ENCODE data around the gene SULT1C2. TPM values are rescaled to one million over a fixed set of nuclear protein-coding genes. Genes with fewer than 3 reads are reported as not detected.
A peak's percentile ranks its signal among the peaks of the same experiment; 100 is the strongest.

The SULT1C2 gene
- total RNA-seq, 2 donors from 2014 or later: 5.3 to 6.1 TPM

- no peak for DNase-seq
- H3K27me3 ChIP-seq: no peaks in the 10 kb centered on the region
- H3K36me3 ChIP-seq: no peaks in the 10 kb centered on the region
- intact Hi-C loops (cut with DNase I): no loop called here
- H3K27ac ChIP-seq: no peak overlapping the region
- no peak overlapping the region for H3K4me3 ChIP-seq
- TF ChIP-seq, protein P1, sequence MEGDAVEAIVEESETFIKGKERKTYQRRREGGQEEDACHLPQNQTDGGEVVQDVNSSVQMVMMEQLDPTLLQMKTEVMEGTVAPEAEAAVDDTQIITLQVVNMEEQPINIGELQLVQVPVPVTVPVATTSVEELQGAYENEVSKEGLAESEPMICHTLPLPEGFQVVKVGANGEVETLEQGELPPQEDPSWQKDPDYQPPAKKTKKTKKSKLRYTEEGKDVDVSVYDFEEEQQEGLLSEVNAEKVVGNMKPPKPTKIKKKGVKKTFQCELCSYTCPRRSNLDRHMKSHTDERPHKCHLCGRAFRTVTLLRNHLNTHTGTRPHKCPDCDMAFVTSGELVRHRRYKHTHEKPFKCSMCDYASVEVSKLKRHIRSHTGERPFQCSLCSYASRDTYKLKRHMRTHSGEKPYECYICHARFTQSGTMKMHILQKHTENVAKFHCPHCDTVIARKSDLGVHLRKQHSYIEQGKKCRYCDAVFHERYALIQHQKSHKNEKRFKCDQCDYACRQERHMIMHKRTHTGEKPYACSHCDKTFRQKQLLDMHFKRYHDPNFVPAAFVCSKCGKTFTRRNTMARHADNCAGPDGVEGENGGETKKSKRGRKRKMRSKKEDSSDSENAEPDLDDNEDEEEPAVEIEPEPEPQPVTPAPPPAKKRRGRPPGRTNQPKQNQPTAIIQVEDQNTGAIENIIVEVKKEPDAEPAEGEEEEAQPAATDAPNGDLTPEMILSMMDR (IDR thresholded peaks at IDR 0.05): no peak
- no peaks in the 10 kb centered on the region for H3K4me1 ChIP-seq
- H3K9ac ChIP-seq (ENCODE audit: low read depth in 2 of 2, low read length in 2 of 2): no peak overlapping the region
- no peaks in the 10 kb centered on the region for H3K9me3 ChIP-seq
These were observed 17.2 kb downstream of the SULT1C2 start for GRCh38 chr2:108305901-108306300.

- Histone ChIP-seq H3K27ac (no peak overlapping the region), H3K36me3 (no peaks in the 10 kb centered on the region), H3K9ac (ENCODE audit: low read depth in 2 of 2, low read length in 2 of 2) (no peak overlapping the region), H3K4me3 (no peak overlapping the region), H3K9me3 (no peaks in the 10 kb centered on the region), H3K27me3 (no peaks in the 10 kb centered on the region), H3K4me1 (peaks cover 12% of the 10 kb centered on the region)
- no peak for DNase-seq
- TF ChIP-seq, protein P1 (IDR thresholded peaks at IDR 0.05): no peak
- intact Hi-C loops (cut with DNase I): no loop called here
These were observed 21.2 kb downstream of the SULT1C2 start for GRCh38 chr2:108309903-108310302.

GRCh38 chr2:108314586-108315296 lies 26.0 kb downstream of the SULT1C2 start:
- TF ChIP-seq, protein P1 (IDR thresholded peaks at IDR 0.05): no peak
- Histone ChIP-seq H3K4me3 (no peak overlapping the region), H3K36me3 (no peaks in the 10 kb centered on the region), H3K4me1 (peaks cover 13% of the 10 kb centered on the region), H3K27ac (peak overlapping the region; percentile 48), H3K9me3 (no peaks in the 10 kb centered on the region), H3K27me3 (no peaks in the 10 kb centered on the region), H3K9ac (ENCODE audit: low read depth in 2 of 2, low read length in 2 of 2) (no peak overlapping the region)
- intact Hi-C loops (cut with DNase I): no loop called here
- peak; percentile 56 for DNase-seq

DNA sequence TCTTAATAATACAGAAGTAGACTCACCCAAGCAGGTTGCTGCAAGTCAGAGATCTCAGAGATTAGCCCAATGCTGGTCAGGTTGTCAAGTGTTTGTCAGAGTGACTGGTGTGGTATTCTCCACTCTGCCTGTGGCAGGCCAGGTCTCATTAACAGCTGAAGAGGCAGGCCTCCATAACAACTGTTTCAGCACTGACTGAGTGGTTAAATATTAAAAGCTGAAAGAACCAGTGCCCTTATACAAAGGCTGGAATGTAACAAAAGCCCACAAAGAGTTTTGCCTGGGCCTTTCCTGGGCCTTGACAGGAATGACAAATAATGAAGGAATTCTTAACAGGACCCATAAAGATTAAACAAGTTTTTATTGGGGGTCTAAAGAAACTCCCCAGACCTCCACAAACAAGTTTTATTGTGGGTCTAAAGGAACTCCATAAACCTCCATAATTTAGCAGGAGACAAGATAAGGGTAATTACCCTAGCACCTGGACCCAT lies 26.8 kb downstream of the SULT1C2 start:
- TF ChIP-seq, protein P1 (IDR thresholded peaks at IDR 0.05): no peak
- Histone ChIP-seq H3K9me3 (no peaks in the 10 kb centered on the region), H3K27me3 (no peaks in the 10 kb centered on the region), H3K27ac (peak overlapping the region; percentile 48), H3K9ac (ENCODE audit: low read depth in 2 of 2, low read length in 2 of 2) (no peak overlapping the region), H3K4me1 (peaks cover 13% of the 10 kb centered on the region), H3K4me3 (no peak overlapping the region), H3K36me3 (no peaks in the 10 kb centered on the region)
- intact Hi-C loops (cut with DNase I): no loop called here
- DNase-seq: peak; percentile 52

- Histone ChIP-seq H3K4me3 (no peak overlapping the region), H3K4me1 (peaks cover 13% of the 10 kb centered on the region), H3K36me3 (no peaks in the 10 kb centered on the region), H3K9me3 (no peaks in the 10 kb centered on the region), H3K9ac (ENCODE audit: low read depth in 2 of 2, low read length in 2 of 2) (no peak overlapping the region), H3K27ac (peak overlapping the region; percentile 48), H3K27me3 (no peaks in the 10 kb centered on the region)
- peak; percentile 53 for DNase-seq
- intact Hi-C loops (cut with DNase I): no loop called here
- TF ChIP-seq, protein P1 (IDR thresholded peaks at IDR 0.05): no peak
These were observed 27.3 kb downstream of the SULT1C2 start for GRCh38 chr2:108316033-108316432.

All from colonic mucosa (tissue), 4 donors.